ENCODE results near the gene MZF1. TPM values are rescaled to one million over a fixed set of nuclear protein-coding genes. Genes with fewer than 3 reads are reported as not detected.
A peak's percentile ranks its signal among the peaks of the same experiment; 100 is the strongest.

The MZF1 gene
- total RNA-seq, 2 experiments from 2014 or later, result 21.0 to 21.1 TPM

GRCh38 chr19:58560921-58561320 is 12.2 kb downstream of the MZF1 start:
- peak overlapping the region; percentile 96 for H3K27ac Mint-ChIP-seq
- DNase-seq, result peak in 1 of 14 experiments; percentile 14
- no peak overlapping the region for H3K27ac ChIP-seq (ENCODE audit: low read depth in 1 of 2, low read length in 2 of 2)
- peaks cover 31% of the 10 kb centered on the region for H3K36me3 Mint-ChIP-seq (ENCODE audit: low read depth)
- H3K36me3 ChIP-seq (ENCODE audit: insufficient read depth, low read length), result peaks cover 14% of the 10 kb centered on the region
- peak overlapping the region; percentile 98 for H3K4me3 Mint-ChIP-seq
- peaks cover 73% of the 10 kb centered on the region for H3K4me1 ChIP-seq (ENCODE audit: insufficient read depth, low read length)
- no peaks in the 10 kb centered on the region for H3K9me3 Mint-ChIP-seq
- no peaks in the 10 kb centered on the region for H3K27me3 Mint-ChIP-seq
- H3K4me3 ChIP-seq (ENCODE audit: low read length), result no peak overlapping the region
- no peaks in the 10 kb centered on the region for H3K9me3 ChIP-seq (ENCODE audit: control insufficient read depth in 1 of 2, insufficient read depth in 1 of 2, low read length in 2 of 2)
- no peak for TF ChIP-seq CTCF (IDR thresholded peaks at IDR 0.05)
- POLR2A ChIA-PET, result interaction anchor here (1.0 to 7.0 kb wide), 4 partner anchors 11 to 41 kb away, joined by 3 to 63 read pairs (median 24); partner anchors contain the start of genes MZF1, TRIM28 and ZBTB45
- intact Hi-C loops (cut with DNase I, micrococcal nuclease), result no loop called here
- H3K4me1 Mint-ChIP-seq (ENCODE audit: low read depth), result peaks cover 73% of the 10 kb centered on the region
- ATAC-seq (ENCODE audit: poor library complexity), result no peak
- H3K27me3 ChIP-seq (ENCODE audit: control insufficient read depth in 1 of 2, insufficient read depth in 2 of 2, low read length in 2 of 2), result no peaks in the 10 kb centered on the region
- CTCF ChIA-PET, result interaction anchor here (1.7 to 2.7 kb wide), 2 partner anchors 20 to 41 kb away, joined by 5 to 9 read pairs; partner anchors contain the start of gene ZBTB45

- H3K4me1 ChIP-seq (ENCODE audit: insufficient read depth, low read length), result peaks cover 79% of the 10 kb centered on the region
- ChIA-PET CTCF (interaction anchor here (1.7 to 2.7 kb wide), 2 partner anchors 21 to 40 kb away, joined by 5 to 9 read pairs; partner anchors contain the start of gene ZBTB45), POLR2A (interaction anchor here (1.0 to 7.0 kb wide), 6 partner anchors 11 to 40 kb away, joined by 3 to 63 read pairs (median 24); partner anchors contain the start of genes MZF1, TRIM28 and ZBTB45)
- peak overlapping the region in 1 of 2 donors; percentile 96 for H3K27ac ChIP-seq (ENCODE audit: low read depth in 1 of 2, low read length in 2 of 2)
- intact Hi-C loops (cut with DNase I, micrococcal nuclease), result no loop called here
- no peaks in the 10 kb centered on the region for H3K9me3 ChIP-seq (ENCODE audit: control insufficient read depth in 1 of 2, insufficient read depth in 1 of 2, low read length in 2 of 2)
- ATAC-seq (ENCODE audit: poor library complexity) (no peak), DNase-seq (peak in 1 of 14 experiments; percentile 5)
- peak overlapping the region; percentile 76 for H3K4me3 ChIP-seq (ENCODE audit: low read length)
- H3K36me3 ChIP-seq (ENCODE audit: insufficient read depth, low read length), result peaks cover 21% of the 10 kb centered on the region
- Mint-ChIP-seq H3K4me3 (peak overlapping the region; percentile 98), H3K9me3 (no peaks in the 10 kb centered on the region), H3K27me3 (no peaks in the 10 kb centered on the region), H3K4me1 (ENCODE audit: low read depth) (peaks cover 76% of the 10 kb centered on the region), H3K36me3 (ENCODE audit: low read depth) (peaks cover 37% of the 10 kb centered on the region), H3K27ac (peak overlapping the region; percentile 96)
- TF ChIP-seq CTCF (IDR thresholded peaks at IDR 0.05), result no peak
- H3K27me3 ChIP-seq (ENCODE audit: control insufficient read depth in 1 of 2, insufficient read depth in 2 of 2, low read length in 2 of 2), result no peaks in the 10 kb centered on the region
Measured at GRCh38 chr19:58560007-58560887, 12.9 kb downstream of the MZF1 start.

- Mint-ChIP-seq H3K27me3 (no peaks in the 10 kb centered on the region), H3K36me3 (ENCODE audit: low read depth) (peaks cover 45% of the 10 kb centered on the region), H3K27ac (peak overlapping the region; percentile 96), H3K4me1 (ENCODE audit: low read depth) (peaks cover 82% of the 10 kb centered on the region), H3K4me3 (peak overlapping the region; percentile 98), H3K9me3 (no peaks in the 10 kb centered on the region)
- peak overlapping the region; percentile 76 for H3K4me3 ChIP-seq (ENCODE audit: low read length)
- H3K27me3 ChIP-seq (ENCODE audit: control insufficient read depth in 1 of 2, insufficient read depth in 2 of 2, low read length in 2 of 2), result no peaks in the 10 kb centered on the region
- H3K36me3 ChIP-seq (ENCODE audit: insufficient read depth, low read length), result peaks cover 21% of the 10 kb centered on the region
- peaks cover 87% of the 10 kb centered on the region for H3K4me1 ChIP-seq (ENCODE audit: insufficient read depth, low read length)
- no peaks in the 10 kb centered on the region for H3K9me3 ChIP-seq (ENCODE audit: control insufficient read depth in 1 of 2, insufficient read depth in 1 of 2, low read length in 2 of 2)
- DNase-seq, result peak in 11 of 14 experiments; percentile 31 to 79 (median 48)
- intact Hi-C loops (cut with DNase I, micrococcal nuclease), result loop anchor here (1.0 kb wide), 3 partner anchors 13 to 39 kb away; partner anchors contain the start of gene MZF1 (in 1 of the 2)
- H3K27ac ChIP-seq (ENCODE audit: low read depth in 1 of 2, low read length in 2 of 2), result peak overlapping the region; percentile 88 to 96
- POLR2A ChIA-PET, result interaction anchor here (0.5 to 7.0 kb wide), 4 partner anchors 12 to 39 kb away, joined by 3 to 63 read pairs (median 26); partner anchors contain the start of genes MZF1, TRIM28 and ZBTB45
- no peak for TF ChIP-seq CTCF (IDR thresholded peaks at IDR 0.05)
- ATAC-seq (ENCODE audit: poor library complexity), result peak; percentile 0
- CTCF ChIA-PET, result interaction anchor here (1.7 to 2.7 kb wide), 2 partner anchors 22 to 39 kb away, joined by 5 to 9 read pairs; partner anchors contain the start of gene ZBTB45
Measured at GRCh38 chr19:58559275-58560006, 13.7 kb downstream of the MZF1 start.
